Ramos (cell line): Measurements from ENCODE around the gene FAM114A1.

Experiments
- in situ Hi-C: fragments of 300-500 bp; cut with MboI; formaldehyde crosslinking; loops from one replicate; pipeline ENCODE4 v1.14.3; 2022; ENCODE audit warnings: low sequenced_read_pairs; ENCODE audit not compliant: unreplicated experiment

The FAM114A1 gene

DNA sequence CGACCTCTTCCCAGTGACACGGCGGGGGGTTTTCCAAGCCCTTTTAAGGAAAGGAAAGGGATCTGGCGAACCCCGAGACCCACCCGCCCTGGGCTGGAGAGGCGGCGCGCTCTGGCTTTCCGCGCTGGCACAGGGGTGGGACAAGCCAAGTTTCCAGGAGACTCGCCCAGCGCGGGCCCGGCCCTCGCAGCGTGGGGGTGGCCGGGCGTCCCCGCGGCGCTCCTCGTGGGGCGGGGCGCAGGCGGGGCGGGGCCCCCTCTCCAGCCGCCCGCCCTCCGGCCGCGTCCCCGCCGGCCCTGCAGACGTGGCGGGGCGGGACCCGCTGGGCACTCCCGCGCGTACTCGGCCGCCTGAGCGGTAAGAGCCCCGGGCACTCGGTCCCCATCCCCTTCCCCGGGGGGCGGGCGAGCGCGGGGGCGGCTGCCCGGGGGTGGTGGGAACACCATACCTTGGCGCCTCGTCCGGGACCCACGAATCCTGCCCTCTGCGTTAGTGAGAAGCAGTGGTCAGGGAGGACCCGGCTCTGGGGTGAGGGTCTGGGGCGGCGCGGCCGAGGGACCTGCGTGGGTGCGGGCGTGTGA lies at the start of gene FAM114A1:
Gene FAM114A1, plus strand, starts transcription at position 329 of the 581 bp plus-strand sequence. CDS start 10,273 bp downstream, outside the sequence.
- in situ Hi-C loops: no loop called here

DNA sequence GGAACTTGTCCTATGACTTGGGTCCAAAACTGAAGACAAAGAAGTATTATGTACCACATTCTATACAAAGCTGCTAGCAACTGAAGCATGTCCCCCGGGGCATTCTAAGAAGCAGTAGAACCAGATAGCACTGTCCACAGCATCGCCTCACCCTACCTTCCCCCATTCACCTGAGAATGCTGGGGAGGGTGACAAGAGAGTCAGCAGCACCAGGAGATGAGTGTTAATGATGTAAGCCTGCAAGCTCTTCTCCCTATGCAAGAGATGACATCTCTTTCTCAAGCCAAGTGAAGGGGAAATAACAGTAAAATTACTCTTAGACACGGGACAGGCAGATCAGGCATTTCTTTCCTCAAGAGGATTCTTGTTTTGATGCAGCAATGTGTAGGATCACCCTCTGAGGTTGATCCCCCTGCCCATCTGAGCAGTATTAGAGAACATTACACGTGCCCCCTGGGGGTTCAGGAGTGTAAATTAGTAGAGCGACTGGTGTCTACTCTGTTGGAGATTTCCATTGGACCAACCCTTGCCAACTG lies 49.1 kb upstream of the FAM114A1 start:
- in situ Hi-C loops: no loop called here

DNA sequence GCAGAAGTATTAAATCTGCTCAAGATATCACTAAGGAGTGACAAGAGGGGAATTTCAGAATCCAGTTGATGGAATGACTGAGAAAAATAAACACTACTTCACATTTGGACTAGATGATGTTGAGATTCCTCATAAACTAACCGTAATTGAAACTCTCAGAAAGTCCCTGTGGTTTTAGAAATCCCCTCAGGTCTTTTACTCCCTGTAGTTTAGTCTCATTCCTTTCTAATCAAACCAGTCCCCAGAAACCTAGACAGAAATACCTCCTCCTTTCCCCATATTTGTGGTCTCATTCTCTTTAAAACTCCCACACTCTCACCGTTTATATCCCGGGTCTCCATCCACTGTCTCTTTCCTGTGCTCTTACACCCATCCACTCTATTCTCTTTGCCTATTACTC lies 48.0 kb upstream of the FAM114A1 start:
- in situ Hi-C loops: no loop called here

DNA sequence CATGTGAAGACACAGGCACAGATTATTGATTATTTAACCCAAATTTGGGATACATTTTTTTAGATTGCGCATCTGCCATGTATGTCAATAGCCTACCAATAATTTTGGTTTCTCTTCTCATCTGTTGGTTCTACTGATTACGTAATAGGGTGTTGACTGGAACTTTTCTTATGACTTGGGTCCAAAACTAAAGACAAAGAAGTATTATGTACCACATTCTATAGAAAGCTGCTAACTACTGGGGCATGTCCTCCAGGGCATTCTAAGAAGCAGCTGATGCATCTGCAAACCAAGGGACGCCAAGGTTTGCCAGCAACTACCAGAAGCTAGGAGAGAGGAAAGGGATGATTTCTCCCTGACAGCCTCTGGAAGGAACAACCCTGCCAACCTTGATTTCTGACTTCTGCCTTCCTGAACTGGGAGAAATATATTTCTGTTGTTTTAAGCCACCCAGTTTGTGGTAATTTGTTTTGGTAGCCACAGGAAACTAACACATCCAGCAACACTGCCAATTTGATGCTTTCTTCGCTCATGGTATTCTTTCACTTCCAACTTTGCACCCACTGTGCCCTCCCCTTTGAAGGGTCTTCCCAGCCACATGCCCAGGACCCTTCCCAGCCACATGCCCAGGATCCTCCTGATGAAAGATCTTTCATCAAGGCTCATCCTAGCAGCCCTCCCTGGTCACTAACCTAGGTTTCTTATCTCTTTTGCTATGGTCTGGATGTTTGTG lies 47.1 kb upstream of the FAM114A1 start:
- in situ Hi-C loops: no loop called here

DNA sequence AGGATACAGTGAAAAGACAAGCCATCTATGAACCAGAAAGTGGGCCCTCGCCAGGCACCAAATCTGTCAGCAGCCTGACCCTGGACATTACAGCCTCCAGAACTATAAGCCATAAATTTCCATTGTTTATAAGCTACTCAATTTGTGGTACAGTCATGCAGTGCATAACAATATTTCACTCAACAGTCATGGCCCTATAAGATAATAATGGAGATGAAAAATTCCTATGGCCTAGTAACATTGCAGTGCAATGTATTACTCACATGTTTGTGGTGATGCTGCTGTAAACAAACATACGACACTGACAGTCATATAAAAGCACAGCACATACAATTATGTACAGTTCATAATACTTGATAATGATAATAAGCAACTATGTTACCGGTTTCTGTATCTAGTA lies 45.9 kb upstream of the FAM114A1 start:
- in situ Hi-C loops: no loop called here

DNA sequence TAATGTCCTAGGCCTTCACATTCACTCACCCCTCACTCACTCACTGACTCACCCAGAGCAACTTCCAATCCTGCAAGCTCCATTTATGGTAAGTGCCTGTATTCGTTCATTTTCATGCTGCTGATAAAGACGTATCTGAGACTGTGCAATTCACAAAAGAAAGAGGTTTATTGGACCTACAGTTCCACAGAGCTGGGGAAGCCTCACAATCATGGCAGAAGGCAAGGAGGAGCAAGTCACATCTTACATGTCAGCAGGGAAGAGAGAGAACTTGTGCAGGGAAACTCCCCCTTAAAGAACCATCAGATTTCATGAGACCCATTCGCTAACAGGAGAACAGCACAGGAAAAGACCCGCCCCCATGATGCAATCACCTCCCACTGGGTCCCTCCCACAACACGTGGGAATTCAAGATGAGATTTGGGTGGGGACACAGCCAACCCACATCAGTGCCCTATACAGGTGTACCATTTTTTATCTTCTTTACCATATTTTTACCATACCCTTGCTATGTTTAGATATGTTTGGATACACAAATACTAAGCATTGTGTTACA lies 44.8 kb upstream of the FAM114A1 start:
- in situ Hi-C loops: no loop called here

DNA sequence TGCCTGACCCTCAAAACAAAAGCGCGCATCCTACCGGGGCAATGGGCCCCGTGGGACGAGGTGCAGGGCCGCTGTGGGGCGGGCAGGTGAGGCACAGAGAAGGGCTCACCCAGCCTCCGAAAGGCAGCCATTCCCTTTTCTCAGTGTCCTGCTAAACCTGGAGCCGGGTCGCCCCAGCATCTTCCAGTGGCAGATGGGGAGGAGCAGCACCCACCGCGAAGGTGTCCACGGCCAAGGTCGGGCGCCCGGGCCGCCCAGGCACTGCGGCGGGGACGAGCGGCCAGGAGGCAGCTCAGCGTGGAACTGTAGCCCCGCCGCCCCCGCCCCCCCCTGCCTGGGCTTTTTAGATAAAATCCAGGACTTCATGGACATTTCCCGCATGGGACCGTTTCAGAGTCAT lies 43.8 kb upstream of the FAM114A1 start:
- in situ Hi-C loops: no loop called here

DNA sequence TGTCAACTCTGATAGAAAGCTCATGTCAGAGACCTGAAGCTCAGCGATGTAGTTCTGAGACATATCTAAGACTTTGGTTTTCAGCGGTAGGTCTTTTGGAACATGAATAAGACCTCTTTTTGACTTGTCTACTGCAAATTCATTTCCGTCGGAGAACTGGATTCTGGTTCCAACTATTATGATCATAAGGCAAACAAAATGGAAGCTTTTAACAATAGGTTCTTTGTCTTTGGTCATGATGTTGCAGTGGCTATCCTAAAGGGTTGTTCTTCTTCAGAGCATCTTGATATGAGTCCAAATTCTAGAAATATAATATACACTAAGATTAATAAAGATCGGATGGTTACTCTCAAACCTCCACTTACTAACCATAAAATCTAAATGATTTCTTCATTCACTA lies 38.4 kb upstream of the FAM114A1 start:
- in situ Hi-C loops: loop anchor here (25.0 kb wide), 1 partner anchor 642 kb away; no protein-coding TSS in a partner anchor

DNA sequence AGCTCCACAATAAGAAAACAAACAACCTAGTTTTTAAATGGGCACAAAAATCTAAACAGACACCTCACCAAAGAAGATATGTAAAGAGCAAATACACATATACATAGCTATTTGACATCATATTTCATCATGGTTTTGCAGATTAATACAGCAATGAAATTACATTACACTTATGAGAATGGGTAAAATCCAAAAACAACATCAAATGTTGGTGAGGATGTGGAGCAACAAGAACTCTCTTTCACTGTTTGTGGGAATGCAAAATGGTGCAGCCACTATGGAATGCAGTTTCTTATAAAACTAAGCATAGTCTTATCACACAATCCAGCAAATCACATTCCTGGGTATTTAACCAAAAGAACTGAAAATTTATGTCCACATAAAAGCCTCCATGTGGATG lies 36.0 kb upstream of the FAM114A1 start:
- in situ Hi-C loops: loop anchor here (25.0 kb wide), 1 partner anchor 644 kb away; no protein-coding TSS in a partner anchor

DNA sequence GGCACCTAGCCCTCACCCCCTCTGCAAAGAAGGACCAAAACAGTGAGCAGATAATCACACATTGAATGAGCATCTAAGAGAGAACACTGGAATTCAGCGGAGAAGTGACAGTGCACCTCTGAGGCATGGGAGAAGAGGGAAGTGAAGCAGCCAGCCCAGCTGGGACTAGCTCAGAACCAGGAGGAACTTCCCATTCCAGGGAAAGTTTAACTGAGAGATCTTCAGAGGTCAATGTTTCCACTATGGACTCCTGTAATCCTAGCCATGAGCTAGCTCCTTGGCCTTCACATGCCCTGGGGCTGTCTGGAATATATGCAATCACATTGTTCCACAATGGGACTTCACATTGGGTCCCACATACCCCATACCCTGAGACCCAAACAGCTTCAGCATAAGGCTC lies 35.4 kb upstream of the FAM114A1 start:
- in situ Hi-C loops: loop anchor here (25.0 kb wide), 1 partner anchor 645 kb away; no protein-coding TSS in a partner anchor

DNA sequence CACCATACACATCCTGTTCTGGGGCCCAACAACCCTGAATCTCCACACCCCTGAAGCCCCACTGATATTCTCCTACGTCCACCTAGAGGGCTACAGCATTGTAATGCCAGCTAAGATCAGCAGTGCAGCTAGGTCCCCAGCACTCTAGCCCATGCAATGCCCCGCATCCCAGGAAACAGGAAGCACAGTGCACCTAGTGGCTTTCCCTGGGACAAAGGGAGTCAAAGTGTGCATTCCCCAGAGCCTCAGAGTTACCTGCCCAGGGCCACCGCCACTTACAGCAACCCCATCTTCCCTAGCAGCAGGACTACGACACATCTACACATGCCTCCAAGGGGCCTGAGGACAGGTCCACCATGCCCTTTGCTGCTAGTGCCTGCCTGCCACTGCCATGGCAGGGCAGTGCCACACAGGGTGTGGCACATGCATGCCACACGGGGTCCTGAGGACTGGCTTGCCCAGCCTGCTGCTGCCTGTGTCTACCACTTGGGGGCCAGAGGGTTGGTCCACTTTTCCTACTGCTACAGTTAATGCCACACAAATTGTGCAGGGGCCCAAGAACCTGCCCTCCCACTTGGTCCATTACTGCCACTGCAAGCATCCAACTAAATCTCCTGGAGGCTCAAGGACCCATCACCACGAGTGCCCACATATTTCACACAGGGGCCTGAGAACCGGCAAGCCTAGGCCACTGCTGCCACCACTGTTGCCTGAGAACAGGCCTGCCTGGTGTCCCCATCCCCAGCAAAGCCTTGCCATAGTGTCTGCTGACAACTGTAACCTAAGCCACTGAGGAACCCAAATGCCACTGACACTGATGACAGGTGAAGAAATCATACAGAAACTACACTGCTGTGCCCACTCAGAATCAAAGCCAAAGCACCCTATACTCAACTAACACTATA lies 34.7 kb upstream of the FAM114A1 start:
- in situ Hi-C loops: loop anchor here (25.0 kb wide), 1 partner anchor 646 kb away; no protein-coding TSS in a partner anchor

DNA sequence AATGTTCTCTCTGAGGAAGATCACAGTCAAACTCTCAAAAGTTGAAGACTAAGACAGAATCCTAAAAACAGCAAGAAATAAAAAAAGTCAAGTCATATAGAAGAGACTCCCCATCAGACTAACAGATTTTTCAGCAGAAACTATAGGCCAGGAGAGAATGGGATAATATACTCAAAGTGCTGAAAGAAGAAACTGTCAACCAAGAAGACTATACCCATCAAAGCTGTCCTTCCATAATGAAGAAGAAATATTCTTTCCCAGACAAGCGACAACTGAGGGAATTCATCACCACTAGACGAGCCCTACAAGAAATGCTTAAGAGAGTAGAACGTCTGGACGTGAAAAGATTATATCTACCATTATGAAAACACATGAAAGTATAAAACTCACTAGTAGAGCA lies 33.0 kb upstream of the FAM114A1 start:
- in situ Hi-C loops: loop anchor here (25.0 kb wide), 1 partner anchor 647 kb away; no protein-coding TSS in a partner anchor

DNA sequence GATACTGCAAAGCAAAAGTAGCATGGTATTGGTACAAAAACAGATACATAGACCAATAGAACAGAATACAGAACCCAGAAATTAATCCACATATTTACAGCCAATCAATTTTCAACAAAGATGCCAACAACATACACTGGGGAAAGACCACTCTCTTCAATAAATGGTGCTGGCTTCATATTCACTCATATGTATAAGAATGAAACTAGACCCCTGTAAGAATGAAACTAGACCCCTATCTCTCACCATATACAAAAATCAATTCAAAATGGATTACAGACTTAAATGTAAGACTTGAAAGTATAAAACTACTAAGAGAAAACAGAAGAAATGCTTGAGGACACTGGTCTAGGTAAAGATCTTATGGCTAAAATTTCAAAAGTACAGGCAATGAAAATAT lies 30.3 kb upstream of the FAM114A1 start:
- in situ Hi-C loops: loop anchor here (25.0 kb wide), 1 partner anchor 650 kb away; no protein-coding TSS in a partner anchor

DNA sequence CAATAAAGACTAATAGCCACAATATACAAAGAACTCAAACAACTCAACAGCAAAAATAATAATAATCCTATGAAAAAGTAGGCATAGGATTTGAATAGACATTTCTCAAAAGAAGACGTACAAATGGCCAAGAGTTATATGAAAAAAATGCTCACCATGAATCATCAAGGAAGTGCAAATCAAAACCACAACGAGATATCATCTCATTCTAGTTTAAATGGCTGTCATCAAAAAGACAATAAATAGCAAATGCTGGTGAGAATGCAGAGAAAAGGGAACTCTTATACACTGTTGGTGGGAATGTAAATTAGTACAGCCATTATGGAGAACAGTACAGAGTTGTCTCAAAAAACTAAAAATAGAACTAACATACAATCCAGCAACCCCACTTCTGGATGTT lies 29.8 kb upstream of the FAM114A1 start:
- in situ Hi-C loops: loop anchor here (25.0 kb wide), 1 partner anchor 651 kb away; no protein-coding TSS in a partner anchor

DNA sequence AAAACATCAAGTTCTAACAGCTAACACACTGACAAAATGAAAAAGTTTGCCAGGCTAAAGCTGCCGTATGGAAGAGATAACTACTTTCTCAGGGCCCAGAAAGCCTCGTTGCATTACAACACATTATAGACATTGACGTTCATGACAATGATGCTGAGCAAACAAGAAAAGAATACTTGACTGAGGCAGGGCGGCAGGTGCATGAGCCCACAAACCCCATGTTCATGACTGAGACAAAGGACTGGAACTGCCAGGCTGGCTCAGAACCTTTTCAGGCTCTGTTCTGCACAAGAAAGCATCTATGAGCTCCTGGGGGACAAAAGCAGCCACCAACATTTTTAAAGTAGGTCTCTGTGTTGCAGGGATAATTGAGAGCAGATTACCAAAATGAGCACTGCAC lies 24.6 kb upstream of the FAM114A1 start:
- in situ Hi-C loops: loop anchor here (25.0 kb wide), 1 partner anchor 656 kb away; no protein-coding TSS in a partner anchor

DNA sequence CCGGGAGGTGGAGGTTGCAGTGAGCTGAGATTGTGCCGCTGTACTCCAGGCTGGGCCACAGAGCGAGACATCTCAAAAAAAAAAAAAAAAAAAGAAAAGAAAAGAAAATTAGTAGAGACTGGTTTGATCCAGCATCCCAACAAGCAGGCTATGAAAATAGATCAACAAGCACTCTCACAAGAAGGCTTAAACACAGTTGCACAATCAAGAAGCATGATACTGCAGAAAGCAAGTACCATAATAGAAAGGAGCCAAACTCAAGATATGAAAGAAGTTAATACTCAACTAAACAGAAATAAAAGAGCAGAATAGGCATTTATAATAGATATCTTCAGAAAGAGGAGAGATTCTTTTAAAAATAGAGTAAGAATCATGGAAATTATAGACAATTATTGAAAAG lies 21.6 kb upstream of the FAM114A1 start:
- in situ Hi-C loops: loop anchor here (25.0 kb wide), 1 partner anchor 659 kb away; no protein-coding TSS in a partner anchor

DNA sequence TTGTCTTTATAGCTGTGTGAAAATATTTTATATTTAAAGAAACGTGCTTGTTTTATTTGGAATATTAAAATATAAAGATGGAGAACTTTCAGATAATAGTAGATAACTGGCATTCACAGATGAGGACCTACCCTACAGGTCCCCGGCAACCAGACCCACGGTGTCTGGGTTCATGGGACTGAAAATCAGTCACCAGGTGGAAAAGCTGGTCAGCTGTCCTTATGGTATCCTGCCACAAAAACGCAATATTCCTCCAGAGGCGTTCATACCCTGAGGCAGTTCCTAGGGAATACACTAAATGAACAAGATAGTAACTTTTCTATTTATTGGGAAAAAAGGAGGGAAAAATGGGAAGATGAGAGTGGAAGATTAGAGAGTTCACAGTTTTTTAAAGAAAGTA lies 12.1 kb upstream of the FAM114A1 start:
- in situ Hi-C loops: no loop called here

DNA sequence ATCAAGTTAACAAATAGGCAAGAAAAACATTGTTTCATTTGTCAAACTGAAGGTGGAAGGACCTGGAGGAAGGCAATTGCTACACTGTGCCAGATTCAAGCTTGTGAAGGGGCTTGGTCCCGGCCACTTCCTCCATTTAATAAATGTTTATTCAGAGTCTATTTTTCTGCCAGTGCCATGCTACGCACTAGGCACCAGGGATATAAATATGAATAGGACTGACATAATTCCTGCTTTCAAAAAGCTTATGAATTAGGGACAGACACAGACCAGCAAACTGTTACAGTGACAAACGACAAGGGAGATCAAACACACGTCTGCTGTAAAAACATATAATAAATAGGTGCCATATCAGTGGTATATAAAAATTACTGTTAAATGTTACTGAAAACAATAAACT lies 11.6 kb upstream of the FAM114A1 start:
- in situ Hi-C loops: no loop called here

DNA sequence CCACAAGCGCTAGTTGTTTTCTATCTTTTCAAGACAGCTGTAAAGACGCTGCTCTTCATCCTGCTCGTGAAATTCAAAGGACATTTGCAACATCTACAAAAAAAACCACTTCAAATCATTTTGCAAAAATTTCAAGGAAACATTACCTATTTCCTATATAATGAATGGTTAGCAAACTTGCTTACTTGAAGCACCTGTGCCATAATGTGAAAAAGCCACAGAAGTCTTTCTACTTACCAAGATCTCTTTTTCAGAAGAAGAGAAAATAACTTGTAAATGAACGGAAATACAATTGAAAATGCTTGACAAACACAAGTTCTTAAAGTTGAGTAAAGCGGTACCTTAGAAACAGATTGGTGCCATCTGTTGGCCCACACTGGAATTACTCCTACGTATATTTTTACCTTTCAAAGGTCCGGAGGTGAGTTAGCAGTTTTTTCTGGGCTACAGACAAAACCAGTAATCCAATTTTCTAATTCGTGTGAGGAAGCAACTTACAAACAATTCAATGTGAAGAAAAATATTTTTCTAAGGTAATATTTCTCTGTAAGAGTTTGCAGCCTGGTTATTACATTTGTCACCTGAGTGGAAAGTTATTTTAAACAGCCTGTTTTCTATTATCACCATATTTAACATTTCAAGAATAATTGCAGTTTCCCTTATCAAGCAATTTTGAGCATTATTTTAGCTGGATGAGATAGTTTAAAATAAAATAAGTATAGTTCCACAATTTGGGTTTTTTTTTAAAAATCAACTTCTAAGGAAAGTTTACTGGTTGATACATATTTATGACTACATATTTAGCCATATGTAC lies 10.9 kb upstream of the FAM114A1 start, which contains the start of gene TLR6:
Gene TLR6, minus strand, starts transcription at position 294 of the 814 bp plus-strand sequence. CDS start 27,344 bp downstream, outside the sequence.
- in situ Hi-C loops: no loop called here
